ENCODE measurements around the gene PACC1.

The PACC1 gene

GRCh38 chr1:212457740-212458338 is 43.2 kb upstream of the PACC1 start:
- TF ChIP-seq CTCF (IDR thresholded peaks at IDR 0.05; ENCODE audit: low read depth, low read length, poor library complexity, severe bottlenecking) (peak; percentile 82), EZH2phosphoT487 (IDR thresholded peaks at IDR 0.05; ENCODE audit: borderline replicate concordance, low read length) (no peak)
- Histone ChIP-seq H3K4me2 (ENCODE audit: low read length) (no peak overlapping the region), H4K20me1 (ENCODE audit: control insufficient read depth, insufficient read depth, low read depth, low read length) (no peaks in the 10 kb centered on the region), H3K9me3 (ENCODE audit: control insufficient read depth, insufficient read depth, low read length) (no peaks in the 10 kb centered on the region), H3K79me2 (ENCODE audit: control insufficient read depth, low read length) (no peaks in the 10 kb centered on the region), H3K27me3 (ENCODE audit: control insufficient read depth, low read length) (no peaks in the 10 kb centered on the region), H3K4me1 (ENCODE audit: control insufficient read depth, low read length) (peaks cover 7% of the 10 kb centered on the region; the same call in 1 of the 2 replicates), H3K27ac (ENCODE audit: low read depth, low read length) (no peak overlapping the region), H3F3A (ENCODE audit: control insufficient read depth, insufficient read depth) (no peaks in the 10 kb centered on the region), H3K36me3 (ENCODE audit: control insufficient read depth, low read length) (no peaks in the 10 kb centered on the region), H3K4me3 (ENCODE audit: low read length) (no peak overlapping the region), H3K9me2 (replicated peaks; ENCODE audit: control insufficient read depth, low read length) (no peaks in the 10 kb centered on the region)

DNA sequence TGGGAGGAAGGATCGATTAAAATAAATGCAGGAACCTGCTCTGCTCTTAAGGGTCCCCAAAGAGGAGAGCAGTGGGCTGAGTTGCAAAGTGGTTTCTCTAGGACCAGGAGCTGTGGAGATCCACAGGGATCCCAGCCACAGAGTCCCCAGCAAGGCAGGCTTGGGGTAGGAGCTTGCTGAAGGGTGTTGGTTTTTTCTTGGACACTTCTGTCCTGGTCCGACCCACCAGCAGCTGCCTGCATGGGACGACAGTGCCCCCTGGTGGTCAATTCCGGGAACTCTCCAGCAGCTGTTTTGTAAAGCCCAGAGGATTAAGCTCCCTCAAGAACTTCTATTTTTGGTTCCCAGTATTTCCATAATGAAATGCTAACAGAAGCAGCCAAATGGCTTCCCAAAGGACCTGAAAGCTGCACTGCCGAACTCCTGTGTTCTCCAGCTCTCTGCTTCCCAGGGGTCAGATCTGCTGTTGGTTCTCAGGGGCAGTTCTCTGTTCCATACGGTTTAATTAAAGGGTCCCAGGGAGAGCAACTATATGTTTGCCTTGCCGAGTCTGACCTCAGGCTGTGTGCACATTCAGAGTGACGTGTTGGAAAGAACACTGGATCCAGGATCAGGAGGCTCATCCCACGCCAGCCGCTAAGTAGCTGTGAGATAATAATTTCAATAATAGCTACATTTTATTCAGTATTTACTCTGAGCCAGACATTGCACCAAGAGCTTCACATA is 41.3 kb upstream of the PACC1 start:
- Histone ChIP-seq H3K4me2 (ENCODE audit: low read length) (no peak overlapping the region), H3K27me3 (ENCODE audit: control insufficient read depth, low read length) (no peaks in the 10 kb centered on the region), H3K36me3 (ENCODE audit: control insufficient read depth, low read length) (no peaks in the 10 kb centered on the region), H4K20me1 (ENCODE audit: control insufficient read depth, insufficient read depth, low read depth, low read length) (no peaks in the 10 kb centered on the region), H3K9me3 (ENCODE audit: control insufficient read depth, insufficient read depth, low read length) (no peaks in the 10 kb centered on the region), H3K27ac (ENCODE audit: low read depth, low read length) (no peak overlapping the region), H3F3A (ENCODE audit: control insufficient read depth, insufficient read depth) (no peaks in the 10 kb centered on the region), H3K4me1 (ENCODE audit: control insufficient read depth, low read length) (peaks cover 7% of the 10 kb centered on the region; the same call in 1 of the 2 replicates), H3K79me2 (ENCODE audit: control insufficient read depth, low read length) (no peaks in the 10 kb centered on the region), H3K9me2 (replicated peaks; ENCODE audit: control insufficient read depth, low read length) (no peaks in the 10 kb centered on the region), H3K4me3 (ENCODE audit: low read length) (no peak overlapping the region)
- TF ChIP-seq EZH2phosphoT487 (IDR thresholded peaks at IDR 0.05; ENCODE audit: borderline replicate concordance, low read length) (no peak), CTCF (IDR thresholded peaks at IDR 0.05; ENCODE audit: low read depth, low read length, poor library complexity, severe bottlenecking) (peak; percentile 98)

DNA sequence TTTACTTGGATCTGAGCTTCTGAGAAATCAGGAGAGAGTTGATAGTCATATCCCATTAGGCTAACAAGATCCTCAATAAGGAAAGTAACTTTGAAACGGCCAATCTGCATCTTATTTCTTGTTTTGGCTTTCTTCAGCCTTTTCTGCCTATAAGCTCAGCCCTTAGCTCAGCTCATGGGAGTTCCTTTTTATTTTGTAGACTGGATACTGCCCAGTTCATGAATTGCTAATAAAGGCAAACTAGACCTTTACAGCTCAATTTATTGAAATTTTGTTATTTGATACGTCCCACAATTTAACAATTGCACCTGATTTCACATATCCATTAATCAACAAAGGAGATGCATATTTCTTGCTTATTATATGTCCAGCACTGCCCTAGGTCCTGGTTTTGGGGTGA is 40.7 kb upstream of the PACC1 start:
- no peak for TF ChIP-seq CTCF (IDR thresholded peaks at IDR 0.05; ENCODE audit: low read depth, low read length, poor library complexity, severe bottlenecking)
- no peak for TF ChIP-seq EZH2phosphoT487 (IDR thresholded peaks at IDR 0.05; ENCODE audit: borderline replicate concordance, low read length)
- Histone ChIP-seq H3K4me1 (ENCODE audit: control insufficient read depth, low read length) (peaks cover 7% of the 10 kb centered on the region; the same call in 1 of the 2 replicates), H3K79me2 (ENCODE audit: control insufficient read depth, low read length) (no peaks in the 10 kb centered on the region), H3K9me2 (replicated peaks; ENCODE audit: control insufficient read depth, low read length) (no peaks in the 10 kb centered on the region), H3F3A (ENCODE audit: control insufficient read depth, insufficient read depth) (no peaks in the 10 kb centered on the region), H3K27ac (ENCODE audit: low read depth, low read length) (no peak overlapping the region), H3K4me2 (ENCODE audit: low read length) (no peak overlapping the region), H3K27me3 (ENCODE audit: control insufficient read depth, low read length) (no peaks in the 10 kb centered on the region), H3K36me3 (ENCODE audit: control insufficient read depth, low read length) (no peaks in the 10 kb centered on the region), H3K4me3 (ENCODE audit: low read length) (no peak overlapping the region), H3K9me3 (ENCODE audit: control insufficient read depth, insufficient read depth, low read length) (no peaks in the 10 kb centered on the region), H4K20me1 (ENCODE audit: control insufficient read depth, insufficient read depth, low read depth, low read length) (no peaks in the 10 kb centered on the region)
